K562 (cell line): Measurements from ENCODE around the gene EPO. TPM values are rescaled to one million over a fixed set of nuclear protein-coding genes. Genes with fewer than 3 reads are reported as not detected.

Source experiments
- ATAC-seq: fragments of 200-7000 bp; cut with Tn5 transposase; 3 replicates; pipeline ENCODE4 v1.9.1; 2020; ENCODE audit warnings: moderate library complexity
- BruUV-seq: library from RNA; stranded (reverse); fragments of 400-500 nt; replicated peaks from 2 replicates; lab custom pipeline; 2021; lab: Mats Ljungman, UMichigan
- CTCF ChIA-PET: fragments of 300-600 bp; formaldehyde crosslinking; extraction: SDS; loops from one replicate; lab custom pipeline; 2021; ENCODE audit warnings: low intra/inter-chr PET ratio; lab: Yijun Ruan, JAX
- POLR2A ChIA-PET: fragments of 300-600, 350-650 bp; sonication (Branson Sonifier 250); formaldehyde crosslinking; extraction: SDS; loops from one replicate; lab custom pipeline; 2021; ENCODE audit warnings: antibody characterized with exemption, inconsistent platforms; lab: Yijun Ruan, JAX
- DNase-seq, 4 experiments: peaks; one replicate each; pipeline versions ENCODE4 v3.0.0 to v3.0.0-alpha.2; 2011 to 2018; ENCODE audit warnings: low spot score in 3 of 4, mixed read lengths in 3 of 4; ENCODE audit errors: extremely low read depth in 1 of 4
- FAIRE-seq: peaks from 2 replicates; lab custom pipeline; 2011; peaks lifted over from hg19 to GRCh38; lab: Jason Lieb, UNC
- H2AFZ ChIP-seq: 2 replicates; pipeline ENCODE4 v1.6.0; 2011; ENCODE audit warnings: low read depth, low read length, control low read depth, inconsistent platforms
- H3K27ac ChIP-seq: fragments of 200-600 bp; 3 replicates; pipeline ENCODE4 v1.8.0; 2011; ENCODE audit warnings: low read depth, mild to moderate bottlenecking, control low read depth, inconsistent platforms, low read length, moderate library complexity, mixed read lengths; ENCODE audit errors: extremely low read depth
- H3K27me3 ChIP-seq, 2 experiments: fragments of 300-600 bp in 1 of 2; 2 replicates in 1 of 2; 3 replicates in 1 of 2; pipeline versions ENCODE4 v1.6.0 to v1.8.0; 2011; ENCODE audit warnings: inconsistent platforms in 2 of 2, low read length in 2 of 2, mild to moderate bottlenecking in 1 of 2, mixed read lengths in 1 of 2, moderate library complexity in 1 of 2; ENCODE audit not compliant: control insufficient read depth in 2 of 2, insufficient read depth in 2 of 2
- H3K36me3 ChIP-seq: fragments of 300-600 bp; 3 replicates; pipeline ENCODE4 v1.8.0; 2011; ENCODE audit warnings: mild to moderate bottlenecking, low read length, inconsistent platforms; ENCODE audit not compliant: control insufficient read depth, insufficient read depth
- H3K4me1 ChIP-seq, 2 experiments: fragments of 200-600 bp in 1 of 2; replicated peaks in 1 of 2; 2 replicates in 1 of 2; 3 replicates in 1 of 2; pipeline versions ENCODE4 v1.5.1 to v1.8.0; 2011; ENCODE audit warnings: inconsistent platforms in 2 of 2, low read length in 2 of 2, mild to moderate bottlenecking in 1 of 2, mixed read lengths in 1 of 2, moderate library complexity in 1 of 2; ENCODE audit not compliant: control insufficient read depth in 2 of 2, insufficient read depth in 2 of 2
- H3K4me2 ChIP-seq: 2 replicates; pipeline ENCODE4 v1.6.1; 2011; ENCODE audit warnings: low read length, control low read depth, inconsistent platforms, mixed read lengths; ENCODE audit not compliant: insufficient read depth
- H3K4me3 ChIP-seq: fragments of 200-600 bp; sonication (generic), shearing (Covaris generic); 2 replicates; pipeline ENCODE4 v1.5.1; 2016; ENCODE audit warnings: control low read depth, inconsistent platforms
- H3K79me2 ChIP-seq: fragments of 200-600 bp; 3 replicates; pipeline ENCODE4 v1.8.0; 2011; ENCODE audit warnings: low read length, inconsistent platforms; ENCODE audit not compliant: control insufficient read depth, insufficient read depth
- H3K9ac ChIP-seq, 2 experiments: 2 replicates each; pipeline versions ENCODE4 v1.6.0 to v1.6.1; 2011; ENCODE audit warnings: low read depth in 2 of 2, low read length in 2 of 2, control low read depth in 1 of 2, inconsistent platforms in 1 of 2, mild to moderate bottlenecking in 1 of 2, mixed read lengths in 1 of 2; ENCODE audit not compliant: insufficient read depth in 1 of 2
- H3K9me1 ChIP-seq: one replicate; pipeline ENCODE4 v1.6.0; 2011; ENCODE audit warnings: inconsistent platforms, mild to moderate bottlenecking, low read length, moderate library complexity; ENCODE audit not compliant: control insufficient read depth, insufficient read depth
- H3K9me3 ChIP-seq: replicated peaks from 2 replicates; pipeline ENCODE4 v1.5.1; 2011; ENCODE audit warnings: low read depth, low read length, inconsistent platforms; ENCODE audit not compliant: control insufficient read depth, insufficient read depth
- H4K20me1 ChIP-seq: replicated peaks from 2 replicates; pipeline ENCODE4 v1.6.1; 2011; ENCODE audit warnings: low read length, inconsistent platforms, mixed read lengths; ENCODE audit not compliant: control insufficient read depth, insufficient read depth
- CREBBP ChIP-seq: IDR thresholded peaks from one replicate; pipeline ENCODE4 v1.6.1; 2012; ENCODE audit warnings: low read depth, mild to moderate bottlenecking, control low read depth, inconsistent platforms, low read length
- CXXC5 ChIP-seq: fragments of 250-450 bp; sonication (Bioruptor Pico); IDR thresholded peaks from 2 replicates; pipeline ENCODE4 v1.8.0; 2022; ENCODE audit warnings: inconsistent platforms, mild to moderate bottlenecking, moderate library complexity
- EGR1 ChIP-seq: fragments of 450-650 bp; conservative IDR thresholded peaks from 2 replicates; pipeline ENCODE4 v1.6.1; 2017; ENCODE audit warnings: mild to moderate bottlenecking
- EP300 ChIP-seq: IDR thresholded peaks from 2 replicates; pipeline ENCODE4 v1.6.1; 2012; ENCODE audit warnings: low read length, improper control_type of control experiment
- ERF ChIP-seq: fragments of 450-650 bp; formaldehyde crosslinking; IDR thresholded peaks from 2 replicates; pipeline ENCODE4 v1.4.0; 2020; ENCODE audit warnings: mild to moderate bottlenecking, mixed read lengths
- FIP1L1 ChIP-seq: fragments of 200-400 bp; formaldehyde crosslinking; IDR thresholded peaks from 2 replicates; pipeline ENCODE4 v1.6.1; 2018; ENCODE audit warnings: mild to moderate bottlenecking, low read depth, low read length; ENCODE audit not compliant: poor library complexity, severe bottlenecking
- GATAD2A ChIP-seq: fragments of 450-650 bp; IDR thresholded peaks from 2 replicates; pipeline ENCODE4 v1.6.1; 2017
- GTF2B ChIP-seq: IDR thresholded peaks from 2 replicates; pipeline ENCODE4 v1.6.1; 2011; ENCODE audit not compliant: insufficient read length; ENCODE audit errors: extremely low read depth
- HMGN3 ChIP-seq: IDR thresholded peaks from 2 replicates; pipeline ENCODE4 v1.6.1; 2011; ENCODE audit warnings: borderline replicate concordance, low read depth, mild to moderate bottlenecking, mixed read lengths, low read length; ENCODE audit not compliant: insufficient read length; ENCODE audit errors: extremely low read depth
- KLF13 ChIP-seq: fragments of 450-650 bp; IDR thresholded peaks from 2 replicates; pipeline ENCODE4 v1.6.1; 2016; ENCODE audit warnings: missing genetic modification characterization, low read depth, mild to moderate bottlenecking, missing compliant biosample characterization, moderate library complexity, borderline replicate concordance
- MBD2 ChIP-seq: sonication (generic); IDR thresholded peaks from 2 replicates; pipeline ENCODE4 v1.6.1; 2016; ENCODE audit warnings: low read depth, borderline replicate concordance
- NCOA2 ChIP-seq, 2 experiments: fragments of 450-650 bp; IDR thresholded peaks; 2 replicates each; pipeline ENCODE4 v1.6.1; 2018; ENCODE audit warnings: mild to moderate bottlenecking in 2 of 2, moderate library complexity in 1 of 2; ENCODE audit not compliant: partially characterized antibody in 2 of 2
- PHF21A ChIP-seq: fragments of 450-650 bp; IDR thresholded peaks from 2 replicates; pipeline ENCODE4 v1.6.1; 2017; ENCODE audit warnings: low read depth, borderline replicate concordance
- RAD21 ChIP-seq, 2 experiments: fragments of 250-450 bp in 1 of 2; fragments of 450-650 bp in 1 of 2; sonication (Bioruptor Pico) in 1 of 2; formaldehyde crosslinking in 1 of 2; IDR thresholded peaks in 1 of 2; conservative IDR thresholded peaks in 1 of 2; 2 replicates each; pipeline versions ENCODE4 v1.4.0 to v1.8.0; 2020 to 2022; ENCODE audit warnings: mild to moderate bottlenecking in 2 of 2, moderate library complexity in 1 of 2
- RFX5 ChIP-seq: IDR thresholded peaks from 2 replicates; pipeline ENCODE4 v1.6.1; 2011; ENCODE audit warnings: low read depth, mild to moderate bottlenecking, improper control_type of control experiment, low read length
- SMARCA4 ChIP-seq: fragments of 450-650 bp; IDR thresholded peaks from 2 replicates; pipeline ENCODE4 v1.6.1; 2016
- SMARCB1 ChIP-seq: IDR thresholded peaks from 2 replicates; pipeline ENCODE4 v1.6.1; 2011; ENCODE audit warnings: improper control_type of control experiment, low read depth; ENCODE audit not compliant: insufficient read length
- SP1 ChIP-seq: sonication (generic); formaldehyde crosslinking; IDR thresholded peaks from 2 replicates; pipeline ENCODE4 v1.8.1; 2022; ENCODE audit warnings: mild to moderate bottlenecking, missing genetic modification reagents
- ZBTB33 ChIP-seq: sonication (generic); formaldehyde crosslinking; IDR thresholded peaks from 2 replicates; pipeline ENCODE4 v1.8.1; 2023; ENCODE audit warnings: mild to moderate bottlenecking, missing genetic modification reagents
- ZNF347 ChIP-seq: fragments of 450-650 bp; formaldehyde crosslinking; IDR thresholded peaks from 2 replicates; pipeline ENCODE4 v1.4.0; 2020; ENCODE audit warnings: low read depth, mild to moderate bottlenecking, moderate library complexity
- WGBS: fragments of 100-300 bp; shearing (Covaris generic); methylation state at CpG from one replicate; pipeline ENCODE4 v1.1.6; 2016; ENCODE audit warnings: low coverage, mixed read lengths; ENCODE audit not compliant: insufficient coverage; ENCODE audit errors: missing lambda C conversion rate; 5-methylcytosine and 5-hydroxymethylcytosine counted together
- in situ Hi-C: fragments of 300-500 bp; cut with MboI; formaldehyde crosslinking; loops from 4 replicates; pipeline ENCODE4 v1.15.0; 2018; ENCODE audit warnings: inconsistent platforms, mixed read lengths
- intact Hi-C: fragments of 100-400 bp; cut with micrococcal nuclease; formaldehyde crosslinking; loops from 2 replicates; pipeline ENCODE4 v1.14.2; 2022
- polyA plus RNA-seq, 8 experiments: library from polyadenylated mRNA; depleted of rRNA in 4 of 8; stranded (reverse) in 5 of 8; unstranded in 3 of 8; fragments of >200 nt; fragmentation: Nextera tagmentation in 2 of 8; fragmentation: Illumina TruSeq in 1 of 8; extraction: Ambion mirVana in 2 of 8; extraction: Trizol in 1 of 8; gene quantifications; 2 replicates each; pipeline versions ENCODE4 v1.2.1 to v1.2.3, GENCODE V29; 2011 to 2014; ENCODE audit warnings: inconsistent platforms in 1 of 8, missing spikeins in 1 of 8
- total RNA-seq, 7 experiments: library from RNA; depleted of rRNA in 6 of 7; stranded (reverse); fragments of >200 nt in 6 of 7; fragmentation: Illumina TruSeq in 2 of 7; extraction: Trizol in 2 of 7; gene quantifications; 2 replicates each; pipeline versions ENCODE4 v1.2.1 to v1.2.3, GENCODE V29; 2011 to 2021; ENCODE audit warnings: low replicate concordance in 1 of 7

Gene EPO
- total and polyA plus RNA-seq, 9 of the 15 experiments (the other 6 are each of a cell fraction or from before 2014, with no cell fraction given) = 0.06 to 0.41 (median 0.07) TPM; not detected in 6

GRCh38 chr7:100728196-100728595 is 7.9 kb downstream of the EPO start:
- H3K79me2 ChIP-seq = no peaks in the 10 kb centered on the region
- ATAC-seq (no peak), DNase-seq (no peak), FAIRE-seq (no peak)
- no peak overlapping the region for H2AFZ ChIP-seq
- 7% methylated on average over 8 of the region's 8 CpGs for WGBS
- H3K4me3 ChIP-seq = no peak overlapping the region
- no peak overlapping the region for H3K27ac ChIP-seq
- CTCF ChIA-PET = no interaction called here
- peaks cover 0 to 8% of the 10 kb centered on the region in 2 experiments; a peak in 2 of 5 replicates for H3K4me1 ChIP-seq
- H4K20me1 ChIP-seq = no peaks in the 10 kb centered on the region
- no peak overlapping the region for H3K9ac ChIP-seq
- intact Hi-C loops = loop anchor here (2.0 to 10.0 kb wide), 2 partner anchors 17 to 323 kb away; no protein-coding TSS in a partner anchor
- no peaks in the 10 kb centered on the region for H3K9me3 ChIP-seq
- peaks cover 6 to 21% of the 10 kb centered on the region in 2 experiments; a peak in 3 of 5 replicates for H3K27me3 ChIP-seq
- in situ Hi-C loops = no loop called here
- POLR2A ChIA-PET = interaction anchor here (0.7 to 1.9 kb wide), 5 partner anchors 15 to 140 kb away, joined by 3 to 11 read pairs (median 3); no protein-coding TSS in a partner anchor
- no peaks in the 10 kb centered on the region for H3K9me1 ChIP-seq
- BruUV-seq = no TSS peak
- H3K4me2 ChIP-seq = no peak overlapping the region
- TF ChIP-seq FIP1L1 (no peak), ZBTB33 (CRISPR knock-in tag) (no peak), SMARCA4 (no peak), NCOA2 (IDR thresholded peaks at IDR 0.05; ENCODE audit: partially characterized antibody in 2 of 2) (no peak), CREBBP (no peak), MBD2 (no peak), EP300 (no peak), RFX5 (no peak), ZNF347 (CRISPR knock-in tag) (no peak), CXXC5 (CRISPR knock-in tag) (no peak), EGR1 (no peak), GATAD2A (no peak), SP1 (no peak), HMGN3 (no peak), ERF (no peak), RAD21 (CRISPR knock-in tag; conservative IDR thresholded peaks at IDR 0.05 in 1 of 2, IDR thresholded peaks at IDR 0.05 in 1 of 2) (no peak), SMARCB1 (no peak), GTF2B (no peak), PHF21A (no peak), KLF13 (tag) (no peak)
- no peaks in the 10 kb centered on the region for H3K36me3 ChIP-seq
